Fibroblast of lung (primary cell): ENCODE data around the gene TPH2. TPM values are rescaled to one million over a fixed set of nuclear protein-coding genes. Genes with fewer than 3 reads are reported as not detected.

Experiments
- DNase-seq, 2 donors: peaks; one replicate each; pipeline versions ENCODE4 v3.0.0 to v3.0.0-alpha.2; 2010; ENCODE audit warnings: low read depth in 2 of 2
- H2AFZ ChIP-seq: 2 replicates; pipeline ENCODE4 v1.5.1; 2012; ENCODE audit warnings: low read length, control low read depth, inconsistent platforms
- H3K27ac ChIP-seq: 2 replicates; pipeline ENCODE4 v1.5.1; 2011; ENCODE audit warnings: low read length, control low read depth; ENCODE audit not compliant: insufficient read depth
- H3K27me3 ChIP-seq: 2 replicates; pipeline ENCODE4 v1.5.1; 2011; ENCODE audit warnings: mild to moderate bottlenecking, low read length; ENCODE audit not compliant: control insufficient read depth, insufficient read depth
- H3K36me3 ChIP-seq: 2 replicates; pipeline ENCODE4 v1.5.1; 2011; ENCODE audit warnings: low read length; ENCODE audit not compliant: control insufficient read depth, insufficient read depth
- H3K4me1 ChIP-seq: 2 replicates; pipeline ENCODE4 v1.5.1; 2011; ENCODE audit warnings: low read length; ENCODE audit not compliant: control insufficient read depth, insufficient read depth; ENCODE audit errors: extremely low read depth
- H3K4me2 ChIP-seq: 2 replicates; pipeline ENCODE4 v1.5.1; 2011; ENCODE audit warnings: low read length, control low read depth; ENCODE audit not compliant: insufficient read depth; ENCODE audit errors: extremely low read depth
- H3K4me3 ChIP-seq, 4 experiments: fragments of 200-600 bp in 1 of 4; sonication (generic) in 1 of 4; replicated peaks in 1 of 4; 2 replicates each; pipeline ENCODE4 v1.5.1; 2011 to 2016; ENCODE audit warnings: low read length in 4 of 4, low read depth in 3 of 4, mild to moderate bottlenecking in 3 of 4, control low read depth in 2 of 4, inconsistent platforms in 1 of 4, mixed read lengths in 1 of 4; ENCODE audit not compliant: insufficient read depth in 1 of 4; ENCODE audit errors: control extremely low read depth in 1 of 4
- H3K79me2 ChIP-seq: 2 replicates; pipeline ENCODE4 v1.5.1; 2012; ENCODE audit warnings: mild to moderate bottlenecking, low read length, inconsistent platforms; ENCODE audit not compliant: control insufficient read depth, insufficient read depth
- H3K9ac ChIP-seq: 2 replicates; pipeline ENCODE4 v1.5.1; 2011; ENCODE audit warnings: mild to moderate bottlenecking, low read length, control low read depth; ENCODE audit not compliant: insufficient read depth
- H3K9me3 ChIP-seq: 2 replicates; pipeline ENCODE4 v1.5.1; 2012; ENCODE audit warnings: low read depth, low read length; ENCODE audit not compliant: control insufficient read depth, insufficient read depth
- H4K20me1 ChIP-seq: 2 replicates; pipeline ENCODE4 v1.5.1; 2011; ENCODE audit warnings: low read length; ENCODE audit not compliant: control insufficient read depth, insufficient read depth; ENCODE audit errors: extremely low read depth
- EZH2 ChIP-seq: IDR thresholded peaks from 2 replicates; pipeline ENCODE4 v1.5.1; 2012; ENCODE audit warnings: low read length, control low read depth, mild to moderate bottlenecking; ENCODE audit errors: missing control alignments
- polyA plus RNA-seq, 2 donors: library from polyadenylated mRNA; depleted of rRNA in 1 of 2; stranded (reverse) in 1 of 2; unstranded in 1 of 2; fragments of >200 nt; gene quantifications; 2 replicates each; pipeline ENCODE4 v1.2.1, GENCODE V29; 2011 to 2012; ENCODE audit warnings: missing spikeins in 1 of 2
- total RNA-seq: library from RNA; depleted of rRNA; stranded (reverse); fragments of >200 nt; gene quantifications from 2 replicates; pipeline ENCODE4 v1.2.1, GENCODE V29; 2014
- TF ChIP-seq, protein P1 (sequence below), 2 donors: IDR thresholded peaks in 1 of 2; conservative IDR thresholded peaks in 1 of 2; 1 replicate in 1 of 2; 2 replicates in 1 of 2; pipeline ENCODE4 v1.5.1; 2011 to 2012; ENCODE audit warnings: low read length in 2 of 2, control low read depth in 1 of 2, inconsistent platforms in 1 of 2, low read depth in 1 of 2, mild to moderate bottlenecking in 1 of 2

TPH2 gene
- total and polyA plus RNA-seq, 2 donors (not counting 1 experiment from before 2014, with no cell fraction given) = 0.03 TPM; not detected in 1

DNA sequence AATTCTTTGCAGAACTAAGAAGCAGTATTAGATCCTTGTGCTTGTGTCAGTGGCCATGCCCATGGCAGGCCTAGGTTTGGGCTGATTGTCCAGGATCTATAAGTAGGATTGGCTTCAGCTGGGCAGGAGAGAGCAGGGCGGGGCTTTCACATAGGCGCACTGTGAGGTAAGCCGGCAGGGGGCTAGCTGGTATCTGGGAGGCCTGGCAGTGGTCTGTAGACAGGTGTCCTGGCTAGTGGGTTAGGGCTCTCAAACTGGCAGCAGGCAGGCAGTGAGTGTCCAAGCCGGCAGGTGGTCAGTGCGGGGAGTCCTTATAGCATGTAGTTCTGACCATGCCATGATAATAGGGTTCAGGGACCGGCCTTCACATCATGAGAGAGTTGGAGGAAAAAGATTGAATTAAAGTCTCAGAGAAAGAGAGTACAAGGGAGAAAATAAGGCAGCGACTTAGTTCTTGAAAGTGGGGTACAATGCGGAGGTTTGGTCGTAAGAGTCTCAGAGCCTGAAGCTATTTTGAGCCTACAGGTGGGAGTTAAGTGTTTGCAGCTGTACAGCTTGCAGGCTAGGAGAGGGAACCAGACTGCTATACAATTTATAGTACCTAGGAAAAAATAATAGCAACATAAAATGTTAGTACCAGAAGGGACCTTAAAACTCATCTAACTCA is 137.4 kb downstream of the TPH2 start:
- Histone ChIP-seq H3K79me2 (no peaks in the 10 kb centered on the region), H3K27ac (no peak overlapping the region)

DNA sequence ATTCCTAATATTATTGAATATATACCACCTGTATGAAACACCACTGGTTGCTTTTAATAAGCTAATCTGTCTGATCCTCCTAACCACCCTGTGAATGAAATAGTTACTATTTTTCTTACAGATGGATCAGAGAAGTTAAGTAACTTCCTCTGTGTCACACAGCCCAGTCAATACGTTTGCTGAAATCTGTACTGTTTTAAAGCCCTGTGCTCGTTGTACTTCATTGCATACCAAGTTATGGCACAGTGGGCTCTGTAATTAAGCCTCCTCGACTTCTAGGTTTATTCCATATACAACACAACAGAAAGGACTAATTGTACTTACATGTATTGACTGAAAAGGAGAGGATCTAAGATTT is 137.9 kb downstream of the TPH2 start:
- no peak for DNase-seq
- H4K20me1 ChIP-seq = no peaks in the 10 kb centered on the region
- no peak overlapping the region for H3K4me2 ChIP-seq
- H3K9ac ChIP-seq = no peak overlapping the region
- no peak overlapping the region for H2AFZ ChIP-seq
- H3K36me3 ChIP-seq = no peaks in the 10 kb centered on the region
- H3K27ac ChIP-seq = no peak overlapping the region
- no peaks in the 10 kb centered on the region for H3K9me3 ChIP-seq
- no peaks in the 10 kb centered on the region for H3K4me1 ChIP-seq
- no peak overlapping the region for H3K4me3 ChIP-seq
- TF ChIP-seq, protein P1, sequence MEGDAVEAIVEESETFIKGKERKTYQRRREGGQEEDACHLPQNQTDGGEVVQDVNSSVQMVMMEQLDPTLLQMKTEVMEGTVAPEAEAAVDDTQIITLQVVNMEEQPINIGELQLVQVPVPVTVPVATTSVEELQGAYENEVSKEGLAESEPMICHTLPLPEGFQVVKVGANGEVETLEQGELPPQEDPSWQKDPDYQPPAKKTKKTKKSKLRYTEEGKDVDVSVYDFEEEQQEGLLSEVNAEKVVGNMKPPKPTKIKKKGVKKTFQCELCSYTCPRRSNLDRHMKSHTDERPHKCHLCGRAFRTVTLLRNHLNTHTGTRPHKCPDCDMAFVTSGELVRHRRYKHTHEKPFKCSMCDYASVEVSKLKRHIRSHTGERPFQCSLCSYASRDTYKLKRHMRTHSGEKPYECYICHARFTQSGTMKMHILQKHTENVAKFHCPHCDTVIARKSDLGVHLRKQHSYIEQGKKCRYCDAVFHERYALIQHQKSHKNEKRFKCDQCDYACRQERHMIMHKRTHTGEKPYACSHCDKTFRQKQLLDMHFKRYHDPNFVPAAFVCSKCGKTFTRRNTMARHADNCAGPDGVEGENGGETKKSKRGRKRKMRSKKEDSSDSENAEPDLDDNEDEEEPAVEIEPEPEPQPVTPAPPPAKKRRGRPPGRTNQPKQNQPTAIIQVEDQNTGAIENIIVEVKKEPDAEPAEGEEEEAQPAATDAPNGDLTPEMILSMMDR (conservative IDR thresholded peaks at IDR 0.05 in 1 of 2, IDR thresholded peaks at IDR 0.05 in 1 of 2; ENCODE audit: low read depth in 1 of 2, low read length in 2 of 2) = no peak
- TF ChIP-seq EZH2 = no peak
- H3K79me2 ChIP-seq = no peaks in the 10 kb centered on the region
- H3K27me3 ChIP-seq = no peaks in the 10 kb centered on the region

More for the DNA sequence above, 137.4 kb downstream of the TPH2 start:
- no peaks in the 10 kb centered on the region for H3K36me3 ChIP-seq
- DNase-seq = no peak
- no peak overlapping the region for H3K4me3 ChIP-seq
- no peaks in the 10 kb centered on the region for H4K20me1 ChIP-seq
- H3K4me2 ChIP-seq = no peak overlapping the region
- no peak overlapping the region for H2AFZ ChIP-seq
- TF ChIP-seq EZH2 = no peak
- TF ChIP-seq, protein P1 (conservative IDR thresholded peaks at IDR 0.05 in 1 of 2, IDR thresholded peaks at IDR 0.05 in 1 of 2; ENCODE audit: low read depth in 1 of 2, low read length in 2 of 2) = no peak
- H3K9ac ChIP-seq = no peak overlapping the region
- H3K4me1 ChIP-seq = no peaks in the 10 kb centered on the region
- H3K9me3 ChIP-seq = no peaks in the 10 kb centered on the region
- H3K27me3 ChIP-seq = no peaks in the 10 kb centered on the region

DNA sequence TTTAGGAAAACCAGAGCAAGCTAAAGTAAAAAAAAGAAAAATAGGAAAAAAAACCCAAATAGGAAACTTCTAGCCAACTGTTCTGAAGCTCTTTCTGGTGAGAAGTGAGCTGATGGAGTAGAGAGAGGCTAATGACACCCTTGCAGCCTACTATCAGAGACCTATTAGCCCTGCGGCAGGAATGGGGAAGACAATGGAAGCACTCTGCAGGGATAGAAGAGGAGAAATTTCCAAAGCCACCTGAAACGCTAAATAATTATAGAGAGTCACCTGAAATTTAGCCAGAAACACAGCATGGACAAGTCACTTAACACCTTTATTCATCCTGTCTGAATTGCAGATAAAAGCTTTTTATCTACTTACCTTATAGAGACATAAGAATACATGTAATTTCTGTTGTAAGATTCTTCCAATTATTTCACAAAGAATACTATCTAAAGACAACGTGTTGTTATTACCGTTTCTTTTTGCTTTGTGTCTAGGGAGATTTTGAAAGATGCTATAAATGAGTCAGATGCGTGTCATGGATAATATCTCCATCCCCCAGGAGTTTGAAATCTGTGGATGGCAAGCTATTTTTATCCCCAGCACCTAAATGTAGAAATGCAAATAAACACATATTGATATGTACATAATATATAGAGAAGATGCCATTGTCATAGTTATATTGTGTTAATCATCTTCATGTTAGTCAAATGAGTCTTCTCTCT is 138.6 kb downstream of the TPH2 start:
- no peaks in the 10 kb centered on the region for H3K4me1 ChIP-seq
- H3K27ac ChIP-seq = no peak overlapping the region
- no peak overlapping the region for H3K9ac ChIP-seq
- H3K4me2 ChIP-seq = no peak overlapping the region
- no peaks in the 10 kb centered on the region for H4K20me1 ChIP-seq
- H3K79me2 ChIP-seq = no peaks in the 10 kb centered on the region
- no peak overlapping the region for H3K4me3 ChIP-seq
- no peaks in the 10 kb centered on the region for H3K36me3 ChIP-seq
- H3K27me3 ChIP-seq = no peaks in the 10 kb centered on the region
- no peaks in the 10 kb centered on the region for H3K9me3 ChIP-seq
- no peak for DNase-seq
- H2AFZ ChIP-seq = no peak overlapping the region
- TF ChIP-seq, protein P1 (conservative IDR thresholded peaks at IDR 0.05 in 1 of 2, IDR thresholded peaks at IDR 0.05 in 1 of 2; ENCODE audit: low read depth in 1 of 2, low read length in 2 of 2) = no peak
- TF ChIP-seq EZH2 = no peak
